ENCODE data around the gene COPS7A.

COPS7A gene, protein sequence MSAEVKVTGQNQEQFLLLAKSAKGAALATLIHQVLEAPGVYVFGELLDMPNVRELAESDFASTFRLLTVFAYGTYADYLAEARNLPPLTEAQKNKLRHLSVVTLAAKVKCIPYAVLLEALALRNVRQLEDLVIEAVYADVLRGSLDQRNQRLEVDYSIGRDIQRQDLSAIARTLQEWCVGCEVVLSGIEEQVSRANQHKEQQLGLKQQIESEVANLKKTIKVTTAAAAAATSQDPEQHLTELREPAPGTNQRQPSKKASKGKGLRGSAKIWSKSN

DNA sequence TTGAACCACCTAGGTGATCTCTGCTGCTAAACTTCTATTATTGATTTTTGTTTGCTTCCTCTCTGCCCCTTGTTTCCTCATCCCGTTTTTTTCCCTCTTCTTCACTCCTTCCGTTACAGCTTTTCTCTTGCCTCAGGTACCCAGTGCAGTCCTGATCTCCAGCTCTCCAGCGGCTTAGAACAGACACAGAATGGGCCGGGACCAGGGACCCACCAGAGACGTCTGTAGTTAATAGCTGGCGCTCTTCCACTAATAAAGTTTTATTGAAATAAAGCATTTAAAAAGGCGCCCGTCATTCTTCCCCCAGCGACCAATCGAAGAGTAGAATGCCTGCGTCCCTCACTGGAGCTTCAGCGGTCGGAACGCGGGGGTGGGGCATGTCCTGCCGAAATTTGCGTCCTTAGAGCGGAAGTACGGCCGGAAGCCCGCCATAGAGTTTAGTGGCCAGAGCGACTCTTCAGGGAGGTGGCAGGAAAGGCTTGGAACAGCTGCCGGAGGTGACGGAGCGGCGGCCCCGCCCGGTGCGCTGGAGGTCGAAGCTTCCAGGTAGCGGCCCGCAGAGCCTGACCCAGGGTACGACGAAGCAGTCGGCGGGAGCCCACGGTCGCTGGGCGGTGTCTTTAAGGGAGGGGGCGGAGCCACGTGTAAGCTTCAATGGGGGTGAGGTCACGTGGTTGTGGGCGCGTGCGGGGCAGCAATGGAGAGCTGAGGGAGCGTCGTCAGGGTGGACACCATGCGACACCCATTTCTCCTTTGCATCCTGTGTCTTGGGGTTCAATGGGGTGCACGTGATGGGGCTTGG lies at the start of gene COPS7A:
TSS of gene COPS7A (plus strand) at position 440 of the 802 bp plus-strand sequence. CDS start 611 bp downstream, outside the sequence.
- DNase-seq (ENCODE audit: low read depth in 1 of 2, low spot score in 1 of 2): peak; percentile 88 to 90

- DNase-seq (ENCODE audit: low read depth in 1 of 2, low spot score in 1 of 2): no peak
Measured at GRCh38 chr12:6676962-6677361, 46.9 kb upstream of the COPS7A start.

GRCh38 chr12:6684609-6685008 lies 39.2 kb upstream of the COPS7A start:
- DNase-seq (ENCODE audit: low read depth in 1 of 2, low spot score in 1 of 2): no peak

DNA sequence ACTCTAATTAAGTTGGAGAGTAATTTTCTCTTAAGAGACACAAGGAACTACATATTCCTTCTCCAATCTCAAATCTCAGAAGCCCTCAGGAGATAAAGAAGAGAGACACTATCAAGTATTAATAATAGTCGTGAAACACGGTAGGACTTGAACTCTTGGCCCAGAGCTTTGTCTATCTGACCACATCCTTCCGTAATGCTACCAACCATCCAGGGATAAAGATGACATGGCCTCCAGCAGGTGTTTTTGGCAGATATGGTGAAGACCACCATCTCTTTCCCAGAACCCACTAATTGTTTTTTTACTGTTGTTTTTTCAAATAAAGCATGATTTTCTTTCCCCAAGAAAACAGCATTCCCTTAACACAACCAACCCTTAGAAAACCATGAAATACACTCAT lies 38.0 kb upstream of the COPS7A start:
- no peak for DNase-seq (ENCODE audit: low read depth in 1 of 2, low spot score in 1 of 2)

- no peak for DNase-seq (ENCODE audit: low read depth in 1 of 2, low spot score in 1 of 2)
Measured at GRCh38 chr12:6688543-6688998, 35.3 kb upstream of the COPS7A start.

DNA sequence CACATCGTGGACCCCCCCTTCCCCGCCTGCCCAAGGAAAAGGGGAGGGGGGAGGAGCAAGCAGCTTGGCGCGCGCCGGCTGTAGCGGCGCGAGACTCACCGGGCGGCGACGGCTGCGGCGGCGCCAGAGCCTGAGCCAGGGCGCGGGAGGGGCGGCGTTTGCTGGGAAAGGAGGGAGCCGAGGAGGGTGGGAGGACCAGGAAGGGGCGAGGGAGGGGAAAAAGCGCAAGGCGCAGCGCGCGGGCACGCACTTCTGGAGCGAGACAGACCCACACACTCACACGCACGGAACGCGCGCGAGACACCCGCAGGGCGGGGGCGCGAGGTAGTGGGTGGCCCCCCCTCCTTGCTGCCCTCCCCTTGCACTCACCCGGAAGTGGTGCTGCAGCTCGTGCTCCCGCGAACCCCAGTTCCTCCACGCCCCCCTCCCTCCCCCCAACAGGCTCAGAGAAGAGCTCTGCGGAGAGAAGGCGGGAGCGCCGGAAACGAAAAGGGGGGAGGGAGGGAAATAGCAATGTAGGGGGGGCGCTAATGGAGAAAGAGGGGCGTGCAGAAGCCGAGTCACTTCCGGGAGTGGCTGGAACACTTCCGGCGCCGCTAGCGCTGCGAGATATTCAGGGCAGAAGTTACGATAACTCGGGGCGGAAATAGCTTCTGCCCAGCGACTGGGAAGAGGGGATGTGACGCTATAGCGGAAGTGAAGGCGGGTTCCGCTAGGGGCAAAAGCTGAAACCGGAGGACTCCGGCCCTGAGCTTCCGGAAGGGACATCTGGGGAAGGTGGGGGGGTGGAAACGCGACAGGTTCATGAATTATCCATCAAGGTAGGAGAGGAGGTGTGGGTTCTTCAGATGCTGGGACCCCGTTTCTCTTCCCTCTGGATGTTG lies 34.6 kb upstream of the COPS7A start, which contains the start of gene ZNF384:
TSS of gene ZNF384 (minus strand) at position 377 of the 884 bp plus-strand sequence. CDS start 9,855 bp downstream, outside the sequence.
- peak; percentile 87 to 92 for DNase-seq (ENCODE audit: low read depth in 1 of 2, low spot score in 1 of 2)

- no peak for DNase-seq (ENCODE audit: low read depth in 1 of 2, low spot score in 1 of 2)
Measured at GRCh38 chr12:6691473-6691872, 32.4 kb upstream of the COPS7A start.

GRCh38 chr12:6692888-6693287 lies 31.0 kb upstream of the COPS7A start:
- no peak for DNase-seq (ENCODE audit: low read depth in 1 of 2, low spot score in 1 of 2)

DNA sequence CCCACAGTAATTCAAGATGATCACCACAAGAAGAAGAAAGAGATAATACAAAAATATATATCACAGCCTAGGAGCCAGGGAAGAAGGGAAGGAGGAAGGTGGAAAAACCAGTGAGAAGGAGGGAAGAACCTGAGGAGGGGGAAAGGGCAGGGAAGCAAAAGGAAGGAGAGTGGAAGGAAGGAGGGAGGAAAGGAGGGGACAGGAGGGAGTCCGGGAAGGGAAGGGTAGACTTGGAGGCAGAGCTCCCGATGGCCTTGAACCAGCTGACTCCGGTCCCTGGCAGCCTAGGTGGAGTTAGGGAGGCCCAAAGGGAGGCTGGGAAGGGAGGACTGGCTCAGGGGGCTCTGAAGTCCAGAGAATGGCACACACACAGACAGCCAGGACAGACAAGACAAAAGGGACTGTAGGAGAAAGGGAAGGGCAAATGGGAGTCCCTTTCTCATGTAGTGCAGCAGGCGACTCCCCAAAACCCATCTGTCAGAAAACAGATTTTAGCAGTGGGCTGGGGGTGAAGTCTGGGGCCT lies 30.0 kb upstream of the COPS7A start:
- DNase-seq (ENCODE audit: low read depth in 1 of 2, low spot score in 1 of 2): no peak

GRCh38 chr12:6694701-6695100 lies 29.1 kb upstream of the COPS7A start:
- no peak for DNase-seq (ENCODE audit: low read depth in 1 of 2, low spot score in 1 of 2)

GRCh38 chr12:6695313-6696045 lies 28.4 kb upstream of the COPS7A start:
- DNase-seq (ENCODE audit: low read depth in 1 of 2, low spot score in 1 of 2): no peak

GRCh38 chr12:6696690-6697583 lies 26.9 kb upstream of the COPS7A start:
- no peak for DNase-seq (ENCODE audit: low read depth in 1 of 2, low spot score in 1 of 2)

DNA sequence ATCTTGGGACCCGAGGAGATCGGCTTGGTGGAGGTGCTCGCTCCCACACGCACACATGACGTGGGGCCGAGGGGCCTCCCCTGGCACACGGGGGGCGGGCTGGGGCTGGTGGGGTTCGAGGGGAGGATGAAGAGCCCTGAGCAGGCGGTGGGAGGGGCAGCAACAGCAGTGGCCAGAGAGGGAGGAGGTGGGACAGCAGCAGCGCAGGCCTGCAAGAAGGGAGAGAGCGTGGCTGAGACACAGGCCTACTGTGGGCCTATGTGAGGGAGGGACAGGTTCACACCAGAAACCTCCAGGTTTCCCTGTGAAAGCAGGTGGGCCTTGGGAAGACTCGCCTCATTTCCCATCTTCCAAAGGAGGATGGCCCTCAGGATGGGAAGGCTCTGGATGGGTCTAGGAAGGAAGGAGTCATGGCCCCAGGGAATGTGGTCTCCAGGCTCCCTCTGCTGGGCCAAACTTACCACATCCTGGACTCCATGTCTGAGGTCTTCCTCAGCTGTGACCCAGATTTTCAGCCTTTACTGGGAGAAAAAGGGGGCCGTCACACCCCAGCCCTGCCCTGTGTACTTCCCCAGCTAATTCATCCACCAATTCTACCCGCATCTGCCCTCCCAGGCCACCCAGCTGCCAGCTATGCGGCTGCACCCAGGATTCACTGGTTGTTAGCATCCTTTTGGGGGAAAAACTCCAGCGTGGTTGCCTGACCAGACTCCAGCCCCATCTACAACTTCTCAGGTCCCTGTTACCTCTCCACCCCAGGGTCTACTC lies 26.1 kb upstream of the COPS7A start:
- DNase-seq (ENCODE audit: low read depth in 1 of 2, low spot score in 1 of 2): no peak

- no peak for DNase-seq (ENCODE audit: low read depth in 1 of 2, low spot score in 1 of 2)
Measured at GRCh38 chr12:6698352-6699046, 25.3 kb upstream of the COPS7A start.

DNA sequence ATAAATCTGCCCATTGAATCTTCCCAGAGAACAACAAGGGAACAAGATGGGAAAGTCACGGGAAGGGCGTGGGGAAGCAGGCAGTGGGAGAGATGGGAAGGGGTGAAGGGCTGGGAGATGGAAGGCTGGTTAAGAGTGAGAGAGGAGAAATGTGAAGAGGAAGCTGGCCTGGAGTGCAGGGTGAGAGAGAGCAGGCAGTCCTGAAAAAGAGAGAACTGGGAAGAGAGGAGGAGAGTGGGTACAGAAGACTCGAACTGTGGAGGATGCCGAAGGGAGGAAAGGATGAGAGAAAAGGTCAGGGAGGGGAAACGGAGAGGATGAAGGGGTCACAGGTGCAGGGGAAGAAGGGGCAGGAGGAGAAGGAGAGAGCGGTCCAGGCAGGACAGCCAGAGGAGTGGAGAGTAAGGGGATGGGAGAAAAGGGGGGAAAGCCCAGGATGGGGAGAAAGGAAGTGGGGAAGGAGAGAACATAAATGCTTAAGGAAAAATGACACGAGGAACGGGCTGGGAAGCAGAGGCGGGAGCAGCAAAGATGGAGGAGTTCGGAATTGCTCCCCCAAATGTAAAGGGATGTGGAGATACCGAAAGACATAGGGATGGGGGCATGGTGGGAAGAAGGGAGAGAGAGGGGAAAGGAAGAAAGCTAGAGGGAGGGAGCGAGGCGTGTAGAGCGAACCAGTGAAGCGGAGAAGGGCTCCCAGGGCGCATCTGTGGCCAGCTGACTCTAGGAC lies 24.4 kb upstream of the COPS7A start:
- no peak for DNase-seq (ENCODE audit: low read depth in 1 of 2, low spot score in 1 of 2)

- DNase-seq (ENCODE audit: low read depth in 1 of 2, low spot score in 1 of 2): peak in 1 of 2 donors; percentile 3
Measured at GRCh38 chr12:6699989-6700645, 23.7 kb upstream of the COPS7A start.

GRCh38 chr12:6700646-6701051 lies 23.2 kb upstream of the COPS7A start, which contains the start of gene PIANP:
Gene PIANP (minus strand): TSS chr12:6700815. CDS start chr12:6698061, 2,754 bp downstream.
- peak; percentile 17 to 29 for DNase-seq (ENCODE audit: low read depth in 1 of 2, low spot score in 1 of 2)
